LNCAP (cell line): ENCODE data around the gene MIR17HG.

Source experiments
- CTCF ChIP-seq: fragments of 450-650 bp; IDR thresholded peaks from 2 replicates; pipeline ENCODE4 v1.5.1; 2017; ENCODE audit warnings: mild to moderate bottlenecking

The MIR17HG gene

GRCh38 chr13:91375116-91375729 is 27.7 kb downstream of the MIR17HG start:
- peak; percentile 66 for TF ChIP-seq CTCF

GRCh38 chr13:91381371-91381770 is 33.9 kb downstream of the MIR17HG start:
- peak; percentile 63 for TF ChIP-seq CTCF

- no peak for TF ChIP-seq CTCF
Observed at GRCh38 chr13:91383836-91384235, 36.3 kb downstream of the MIR17HG start.

GRCh38 chr13:91384896-91385295 is 37.4 kb downstream of the MIR17HG start:
- no peak for TF ChIP-seq CTCF

GRCh38 chr13:91389186-91389585 is 41.7 kb downstream of the MIR17HG start:
- TF ChIP-seq CTCF = no peak

GRCh38 chr13:91397595-91397994 is 50.1 kb downstream of the MIR17HG start:
- no peak for TF ChIP-seq CTCF

GRCh38 chr13:91398413-91399188 is 51.1 kb downstream of the MIR17HG start, which contains the start of gene GPC5:
GPC5 (plus strand) TSS chr13:91398621.
- TF ChIP-seq CTCF = no peak
